Tibial nerve (tissue), 3 donors: ENCODE data around the gene TAS2R16.

Source experiments
- CTCF ChIP-seq, 5 experiments: fragments of 200-600 bp in 3 of 5; fragments of 450-650 bp in 2 of 5; sonication (generic) in 3 of 5; IDR thresholded peaks; one replicate each; pipeline ENCODE4 v1.5.1; 2016 to 2019; ENCODE audit warnings: antibody characterized with exemption in 5 of 5, mild to moderate bottlenecking in 3 of 5, moderate library complexity in 2 of 5
- POLR2A ChIP-seq, 2 donors: fragments of 450-650 bp; IDR thresholded peaks; one replicate each; pipeline ENCODE4 v1.6.1; 2017; ENCODE audit warnings: antibody characterized with exemption in 2 of 2, mild to moderate bottlenecking in 2 of 2, moderate library complexity in 2 of 2

GRCh38 chr7:122951006-122951405, 44.5 kb downstream of the TAS2R16 start:
- TF ChIP-seq CTCF (IDR thresholded peaks at IDR 0.05) (no peak), POLR2A (IDR thresholded peaks at IDR 0.05) (no peak)
